GM12873 (cell line): Measurements from ENCODE around the gene GPC6.

ENCODE experiments used
- TF ChIP-seq, protein P1 (sequence below): IDR thresholded peaks from 2 replicates; pipeline ENCODE4 v1.5.1; 2012; ENCODE audit warnings: low read depth, mild to moderate bottlenecking, moderate library complexity, low read length, control low read depth; ENCODE audit not compliant: insufficient read depth; ENCODE audit errors: missing control alignments

The GPC6 gene

DNA sequence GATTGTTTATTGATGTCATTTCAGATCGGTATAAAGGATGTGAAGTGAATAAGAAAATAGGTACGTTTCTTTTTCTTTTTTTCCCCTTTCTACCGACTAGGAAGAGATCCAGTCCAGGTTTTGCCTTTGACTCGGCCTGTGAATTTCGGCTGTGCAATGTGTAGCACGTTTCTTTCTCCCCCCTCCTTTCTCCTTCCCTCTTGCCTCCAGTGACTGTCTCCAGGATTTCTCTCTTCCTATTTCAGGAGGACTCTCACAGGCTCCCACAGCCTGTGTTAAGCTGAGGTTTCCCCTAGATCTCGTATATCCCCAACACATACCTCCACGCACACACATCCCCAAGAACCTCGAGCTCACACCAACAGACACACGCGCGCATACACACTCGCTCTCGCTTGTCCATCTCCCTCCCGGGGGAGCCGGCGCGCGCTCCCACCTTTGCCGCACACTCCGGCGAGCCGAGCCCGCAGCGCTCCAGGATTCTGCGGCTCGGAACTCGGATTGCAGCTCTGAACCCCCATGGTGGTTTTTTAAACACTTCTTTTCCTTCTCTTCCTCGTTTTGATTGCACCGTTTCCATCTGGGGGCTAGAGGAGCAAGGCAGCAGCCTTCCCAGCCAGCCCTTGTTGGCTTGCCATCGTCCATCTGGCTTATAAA, at the start of gene GPC6:
GPC6 (plus strand) TSS at position 185 of the 657 bp plus-strand sequence.
- TF ChIP-seq, protein P1, sequence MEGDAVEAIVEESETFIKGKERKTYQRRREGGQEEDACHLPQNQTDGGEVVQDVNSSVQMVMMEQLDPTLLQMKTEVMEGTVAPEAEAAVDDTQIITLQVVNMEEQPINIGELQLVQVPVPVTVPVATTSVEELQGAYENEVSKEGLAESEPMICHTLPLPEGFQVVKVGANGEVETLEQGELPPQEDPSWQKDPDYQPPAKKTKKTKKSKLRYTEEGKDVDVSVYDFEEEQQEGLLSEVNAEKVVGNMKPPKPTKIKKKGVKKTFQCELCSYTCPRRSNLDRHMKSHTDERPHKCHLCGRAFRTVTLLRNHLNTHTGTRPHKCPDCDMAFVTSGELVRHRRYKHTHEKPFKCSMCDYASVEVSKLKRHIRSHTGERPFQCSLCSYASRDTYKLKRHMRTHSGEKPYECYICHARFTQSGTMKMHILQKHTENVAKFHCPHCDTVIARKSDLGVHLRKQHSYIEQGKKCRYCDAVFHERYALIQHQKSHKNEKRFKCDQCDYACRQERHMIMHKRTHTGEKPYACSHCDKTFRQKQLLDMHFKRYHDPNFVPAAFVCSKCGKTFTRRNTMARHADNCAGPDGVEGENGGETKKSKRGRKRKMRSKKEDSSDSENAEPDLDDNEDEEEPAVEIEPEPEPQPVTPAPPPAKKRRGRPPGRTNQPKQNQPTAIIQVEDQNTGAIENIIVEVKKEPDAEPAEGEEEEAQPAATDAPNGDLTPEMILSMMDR, result no peak

DNA sequence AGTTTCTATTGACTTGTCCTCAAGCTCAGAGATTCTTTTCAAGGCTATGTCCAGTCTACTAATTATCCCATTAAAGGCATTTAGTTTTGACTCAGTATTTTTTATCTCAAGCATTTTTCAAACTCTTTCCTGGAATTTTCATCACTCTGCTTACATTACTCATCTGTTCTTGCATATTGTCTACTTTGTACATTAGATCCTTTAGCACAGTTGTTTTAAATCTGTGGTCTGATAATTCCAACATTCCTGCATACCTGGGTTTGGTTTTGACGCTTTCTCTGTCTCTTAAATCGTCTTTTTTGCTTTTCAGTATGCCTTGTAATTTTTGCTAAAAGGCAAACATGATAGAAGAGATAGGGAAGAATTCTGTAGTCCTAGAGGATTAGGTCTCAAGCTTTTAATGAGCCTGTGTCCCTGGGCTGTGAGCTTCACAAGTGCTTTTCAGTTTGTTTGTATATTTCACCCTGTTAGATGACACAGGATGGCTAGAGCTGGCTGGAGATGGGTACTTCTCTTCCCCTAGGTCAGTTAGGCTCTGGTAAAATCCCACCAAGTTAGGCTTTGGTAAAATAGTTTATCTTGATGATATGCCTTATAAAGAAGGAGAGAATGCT, 46.1 kb upstream of the GPC6 start:
- TF ChIP-seq, protein P1, result no peak

DNA sequence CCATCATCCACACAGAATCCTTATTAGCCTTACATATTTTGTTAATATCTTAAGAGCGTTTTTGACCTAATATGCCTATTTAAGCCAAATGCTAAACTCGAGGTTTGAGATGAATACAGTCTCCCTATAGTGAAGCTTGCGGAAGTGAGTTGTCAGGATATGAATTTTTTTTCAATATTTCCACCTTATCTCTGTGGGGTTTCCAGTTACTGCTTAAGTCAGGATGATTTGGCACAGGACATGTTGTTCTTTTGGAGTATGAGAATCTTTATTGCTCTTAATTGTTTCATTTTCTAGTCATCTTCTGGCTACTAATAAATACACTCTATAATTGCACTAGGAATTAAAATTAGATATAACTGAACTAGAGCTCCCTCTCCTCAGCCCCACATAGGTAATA, 44.2 kb upstream of the GPC6 start:
- TF ChIP-seq, protein P1, result no peak

DNA sequence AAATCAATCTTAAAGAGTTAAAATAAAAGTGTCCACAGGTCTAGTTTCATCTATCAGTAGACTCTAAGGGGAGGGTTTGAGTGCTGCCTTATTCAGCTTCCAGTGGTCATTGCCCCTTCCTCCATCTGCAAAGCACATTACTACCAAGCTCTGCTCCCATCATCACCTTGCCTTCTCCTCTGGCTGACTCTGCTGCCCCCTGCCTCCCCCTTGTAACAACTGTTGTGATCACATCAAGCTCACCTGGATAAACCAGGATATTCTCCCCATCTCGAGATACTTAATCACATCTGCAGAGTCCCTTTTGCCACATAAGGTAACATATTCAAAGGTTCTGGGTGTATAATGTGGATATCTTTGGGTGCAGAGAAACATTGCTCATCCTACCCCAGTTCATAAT, 43.3 kb upstream of the GPC6 start:
- TF ChIP-seq, protein P1, result no peak

DNA sequence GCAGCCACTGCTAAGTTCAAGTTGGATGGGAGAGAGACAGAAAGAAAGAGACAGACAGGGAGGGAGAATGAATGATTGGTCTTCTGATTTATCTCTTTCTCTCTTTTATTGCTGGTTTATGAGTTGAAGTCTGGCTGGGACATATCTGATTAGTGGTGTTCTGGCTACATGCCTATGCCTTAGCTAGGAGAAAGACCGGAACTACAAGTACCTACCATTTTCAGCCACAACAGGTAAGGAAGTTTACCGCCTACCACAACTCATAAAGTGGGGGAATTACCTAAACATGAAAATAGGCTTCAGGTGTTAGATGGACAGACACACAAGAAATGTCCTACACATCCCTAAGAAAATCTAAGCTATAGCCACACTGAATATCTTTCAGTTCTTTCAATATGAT, 36.6 kb upstream of the GPC6 start:
- TF ChIP-seq, protein P1, result no peak

DNA sequence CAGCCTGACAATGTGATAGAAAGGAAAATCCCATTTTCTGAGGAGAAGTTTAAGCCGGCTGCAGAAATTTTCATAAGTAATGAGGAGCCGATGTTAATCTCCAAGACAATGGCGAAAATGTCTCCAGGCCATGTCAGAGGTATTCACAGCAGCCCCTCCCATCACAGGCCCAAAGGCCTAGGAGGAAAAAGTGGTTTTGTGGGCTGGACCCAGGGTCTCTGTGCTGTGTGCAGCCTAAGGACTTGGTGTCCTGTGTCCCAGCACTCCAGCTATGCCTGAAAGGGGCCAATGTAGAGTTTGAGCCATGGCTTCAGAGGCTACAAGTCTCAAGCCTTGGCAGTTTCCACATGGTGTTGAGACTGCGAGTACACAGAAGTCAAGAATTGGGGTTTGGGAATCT, 32.9 kb upstream of the GPC6 start:
- TF ChIP-seq, protein P1, result no peak

DNA sequence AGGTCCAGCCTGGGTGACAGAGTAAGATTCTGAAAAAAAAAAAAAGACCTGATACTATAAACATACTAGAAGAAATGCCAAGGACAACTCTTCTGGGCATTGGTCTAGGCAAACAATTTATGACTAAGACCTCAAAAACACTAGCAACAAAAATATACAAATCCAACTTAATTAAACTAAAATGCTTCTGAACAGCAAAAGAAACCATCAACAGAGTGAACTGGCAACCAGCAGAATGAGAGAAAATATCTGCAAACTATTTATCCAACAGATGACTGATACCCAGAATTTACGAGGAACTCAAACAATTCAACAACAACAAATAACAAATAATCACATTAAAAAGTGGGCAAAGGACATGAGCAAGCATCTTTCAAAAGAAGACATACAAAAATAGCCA, 26.8 kb upstream of the GPC6 start:
- TF ChIP-seq, protein P1, result no peak
